ENCODE data around the gene ZFPL1. TPM values are rescaled to one million over a fixed set of nuclear protein-coding genes. Genes with fewer than 3 reads are reported as not detected.

Gene ZFPL1
- total and polyA plus RNA-seq, 10 of the 15 experiments (the other 5 are each of a cell fraction or from before 2014, with no cell fraction given) = 2.2 to 37.8 (median 27.0) TPM

DNA sequence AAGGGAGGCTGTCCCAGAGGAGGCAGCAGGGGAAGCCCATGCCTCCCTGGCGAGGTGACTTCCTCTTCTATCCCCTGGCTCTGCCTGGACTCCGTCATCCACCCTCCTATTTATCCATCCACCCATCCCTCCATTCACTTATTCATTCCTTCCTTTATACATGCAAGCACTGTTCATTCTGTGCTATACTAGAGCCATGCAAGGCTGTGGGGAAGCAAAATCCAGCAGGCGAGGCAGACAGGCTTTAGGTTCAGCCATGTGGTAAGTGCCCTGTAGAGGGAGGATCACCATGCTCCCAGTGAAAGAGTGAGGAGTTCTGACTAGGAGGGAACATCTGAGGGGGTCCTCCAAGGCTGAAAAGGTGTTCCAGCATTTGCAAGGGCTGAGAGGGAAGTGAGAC lies 24.5 kb upstream of the ZFPL1 start:
- SMC1A ChIA-PET (ENCODE audit: uncharacterized antibody, unreplicated experiment) = interaction anchor here (0.6 kb wide), 1 partner anchor 23 kb away, joined by 4 read pairs; no protein-coding TSS in a partner anchor
- Histone ChIP-seq H3K9me3 (replicated peaks; ENCODE audit: control insufficient read depth, insufficient read depth, low read length) (no peaks in the 10 kb centered on the region), H3K36me3 (ENCODE audit: control insufficient read depth in 2 of 2, insufficient read depth in 2 of 2, low read length in 1 of 2) (no peaks in the 10 kb centered on the region), H4K20me1 (ENCODE audit: control insufficient read depth, insufficient read depth) (no peaks in the 10 kb centered on the region), H2AFZ (ENCODE audit: control insufficient read depth, low read depth, low read length) (no peak overlapping the region), H3K27me3 (replicated peaks in 1 of 2; ENCODE audit: control insufficient read depth in 2 of 2, insufficient read depth in 2 of 2, low read length in 1 of 2) (no peaks in the 10 kb centered on the region), H3K4me1 (ENCODE audit: control insufficient read depth, insufficient read depth, low read length) (peaks cover 31% of the 10 kb centered on the region), H3K9ac (ENCODE audit: control insufficient read depth, insufficient read depth, low read length) (no peak overlapping the region), H3K79me2 (ENCODE audit: control insufficient read depth, insufficient read depth, low read length) (no peaks in the 10 kb centered on the region), H3K4me2 (ENCODE audit: control insufficient read depth, insufficient read depth) (no peak overlapping the region), H3K4me3 (no peak overlapping the region), H3K27ac (ENCODE audit: control insufficient read depth, insufficient read depth) (no peak overlapping the region)
- RAD21 ChIA-PET (ENCODE audit: unreplicated experiment) = no interaction called here
- in situ Hi-C loops (cut with MboI) = no loop called here
- ATAC-seq (no peak), DNase-seq (ENCODE audit: low read depth, low spot score) (no peak), FAIRE-seq (no peak)
- 30% methylated on average over 3 of the region's 3 CpGs for WGBS (ENCODE audit: insufficient coverage, insufficient replicate concordance, low lambda C conversion rate, missing lambda C conversion rate)
- TF ChIP-seq SIN3A (IDR thresholded peaks at IDR 0.05; ENCODE audit: low read depth, low read length) (no peak), EGR1 (IDR thresholded peaks at IDR 0.05; ENCODE audit: borderline replicate concordance in 1 of 2, low read depth in 2 of 2, low read length in 2 of 2) (no peak), CEBPB (IDR thresholded peaks at IDR 0.05; ENCODE audit: borderline replicate concordance in 1 of 2, low read depth in 2 of 2, low read length in 2 of 2) (no peak), HDAC2 (IDR thresholded peaks at IDR 0.05) (no peak), MYB (IDR thresholded peaks at IDR 0.05; ENCODE audit: borderline replicate concordance, low read depth, low read length) (no peak), CREB1 (IDR thresholded peaks at IDR 0.05; ENCODE audit: low read depth) (no peak), HDAC6 (IDR thresholded peaks at IDR 0.05; ENCODE audit: unreplicated experiment) (no peak), FOS (IDR thresholded peaks at IDR 0.05; ENCODE audit: borderline replicate concordance, extremely low read depth, insufficient read length) (no peak), CREM (IDR thresholded peaks at IDR 0.05; ENCODE audit: low read depth) (no peak), ZNF207 (IDR thresholded peaks at IDR 0.05; ENCODE audit: borderline replicate concordance) (no peak), BACH1 (IDR thresholded peaks at IDR 0.05; ENCODE audit: borderline replicate concordance) (no peak), YBX1 (IDR thresholded peaks at IDR 0.05) (no peak), MTA2 (IDR thresholded peaks at IDR 0.05; ENCODE audit: low read depth) (no peak), CHD4 (IDR thresholded peaks at IDR 0.05) (no peak)
- TF ChIP-seq, protein P1, sequence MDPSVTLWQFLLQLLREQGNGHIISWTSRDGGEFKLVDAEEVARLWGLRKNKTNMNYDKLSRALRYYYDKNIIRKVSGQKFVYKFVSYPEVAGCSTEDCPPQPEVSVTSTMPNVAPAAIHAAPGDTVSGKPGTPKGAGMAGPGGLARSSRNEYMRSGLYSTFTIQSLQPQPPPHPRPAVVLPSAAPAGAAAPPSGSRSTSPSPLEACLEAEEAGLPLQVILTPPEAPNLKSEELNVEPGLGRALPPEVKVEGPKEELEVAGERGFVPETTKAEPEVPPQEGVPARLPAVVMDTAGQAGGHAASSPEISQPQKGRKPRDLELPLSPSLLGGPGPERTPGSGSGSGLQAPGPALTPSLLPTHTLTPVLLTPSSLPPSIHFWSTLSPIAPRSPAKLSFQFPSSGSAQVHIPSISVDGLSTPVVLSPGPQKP (IDR thresholded peaks at IDR 0.05; ENCODE audit: low read depth, low read length) = no peak
- TF ChIP-seq, protein P2, sequence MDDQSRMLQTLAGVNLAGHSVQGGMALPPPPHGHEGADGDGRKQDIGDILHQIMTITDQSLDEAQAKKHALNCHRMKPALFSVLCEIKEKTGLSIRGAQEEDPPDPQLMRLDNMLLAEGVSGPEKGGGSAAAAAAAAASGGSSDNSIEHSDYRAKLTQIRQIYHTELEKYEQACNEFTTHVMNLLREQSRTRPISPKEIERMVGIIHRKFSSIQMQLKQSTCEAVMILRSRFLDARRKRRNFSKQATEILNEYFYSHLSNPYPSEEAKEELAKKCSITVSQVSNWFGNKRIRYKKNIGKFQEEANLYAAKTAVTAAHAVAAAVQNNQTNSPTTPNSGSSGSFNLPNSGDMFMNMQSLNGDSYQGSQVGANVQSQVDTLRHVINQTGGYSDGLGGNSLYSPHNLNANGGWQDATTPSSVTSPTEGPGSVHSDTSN (IDR thresholded peaks at IDR 0.05; ENCODE audit: insufficient replicate concordance, low read depth, low read length) = no peak
- TF ChIP-seq, protein P3, sequence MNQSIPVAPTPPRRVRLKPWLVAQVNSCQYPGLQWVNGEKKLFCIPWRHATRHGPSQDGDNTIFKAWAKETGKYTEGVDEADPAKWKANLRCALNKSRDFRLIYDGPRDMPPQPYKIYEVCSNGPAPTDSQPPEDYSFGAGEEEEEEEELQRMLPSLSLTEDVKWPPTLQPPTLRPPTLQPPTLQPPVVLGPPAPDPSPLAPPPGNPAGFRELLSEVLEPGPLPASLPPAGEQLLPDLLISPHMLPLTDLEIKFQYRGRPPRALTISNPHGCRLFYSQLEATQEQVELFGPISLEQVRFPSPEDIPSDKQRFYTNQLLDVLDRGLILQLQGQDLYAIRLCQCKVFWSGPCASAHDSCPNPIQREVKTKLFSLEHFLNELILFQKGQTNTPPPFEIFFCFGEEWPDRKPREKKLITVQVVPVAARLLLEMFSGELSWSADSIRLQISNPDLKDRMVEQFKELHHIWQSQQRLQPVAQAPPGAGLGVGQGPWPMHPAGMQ (IDR thresholded peaks at IDR 0.05; ENCODE audit: borderline replicate concordance) = no peak
- TF ChIP-seq, protein P4, sequence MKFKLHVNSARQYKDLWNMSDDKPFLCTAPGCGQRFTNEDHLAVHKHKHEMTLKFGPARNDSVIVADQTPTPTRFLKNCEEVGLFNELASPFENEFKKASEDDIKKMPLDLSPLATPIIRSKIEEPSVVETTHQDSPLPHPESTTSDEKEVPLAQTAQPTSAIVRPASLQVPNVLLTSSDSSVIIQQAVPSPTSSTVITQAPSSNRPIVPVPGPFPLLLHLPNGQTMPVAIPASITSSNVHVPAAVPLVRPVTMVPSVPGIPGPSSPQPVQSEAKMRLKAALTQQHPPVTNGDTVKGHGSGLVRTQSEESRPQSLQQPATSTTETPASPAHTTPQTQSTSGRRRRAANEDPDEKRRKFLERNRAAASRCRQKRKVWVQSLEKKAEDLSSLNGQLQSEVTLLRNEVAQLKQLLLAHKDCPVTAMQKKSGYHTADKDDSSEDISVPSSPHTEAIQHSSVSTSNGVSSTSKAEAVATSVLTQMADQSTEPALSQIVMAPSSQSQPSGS (IDR thresholded peaks at IDR 0.05; ENCODE audit: low read length) = no peak
- CTCF ChIA-PET = interaction anchor here (1.1 kb wide), 2 partner anchors 58 to 212 kb away, joined by 3 read pairs; partner anchors contain the start of gene ZNHIT2
- no TSS peak for BruUV-seq (replicated peaks)
- intact Hi-C loops (cut with micrococcal nuclease; ENCODE audit: unreplicated experiment) = no loop called here
- POLR2A ChIA-PET = interaction anchor here (0.8 to 1.4 kb wide), 3 partner anchors 8 to 23 kb away, joined by 3 read pairs; no protein-coding TSS in a partner anchor

Measured in GM12878 (cell line).